Measurements from ENCODE around the gene GJA9. TPM values are rescaled to one million over a fixed set of nuclear protein-coding genes. Genes with fewer than 3 reads are reported as not detected.

Gene GJA9
- total RNA-seq, 1 experiment from 2014 or later = not detected

DNA sequence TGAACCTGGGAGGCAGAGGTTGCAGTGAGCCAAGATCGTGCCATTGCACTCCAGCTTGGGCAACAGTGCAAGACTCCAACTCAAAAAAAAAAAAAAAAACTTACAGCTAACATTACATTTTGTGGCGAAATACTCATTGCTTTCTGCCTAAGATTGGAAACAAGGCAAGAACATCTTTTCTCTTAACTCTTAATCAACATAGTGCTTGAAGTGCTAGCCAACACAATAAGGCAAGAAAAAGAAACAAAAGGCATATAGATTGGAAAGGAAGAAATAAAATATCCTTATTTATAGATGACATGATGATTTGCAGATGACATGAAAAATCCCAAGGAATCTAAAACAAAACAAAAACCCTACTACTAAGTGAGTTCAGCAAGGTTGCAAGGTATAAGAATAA, 24.6 kb upstream of the GJA9 start:
- H3K4me3 Mint-ChIP-seq (ENCODE audit: unreplicated experiment) = no peak overlapping the region
- no peaks in the 10 kb centered on the region for H3K27me3 Mint-ChIP-seq (ENCODE audit: insufficient read depth, unreplicated experiment)
- ChIA-PET CTCF (interaction anchor here (0.6 kb wide), 1 partner anchor 1415 kb away, joined by 3 read pairs; no protein-coding TSS in a partner anchor), POLR2A (no interaction called here)
- no TSS peak for BruUV-seq (replicated peaks)
- no peaks in the 10 kb centered on the region for H3K9me3 Mint-ChIP-seq (ENCODE audit: unreplicated experiment)
- no peak for DNase-seq (ENCODE audit: unreplicated experiment)
- no peak overlapping the region for H3K27ac Mint-ChIP-seq (ENCODE audit: low read depth, unreplicated experiment)
- intact Hi-C loops (cut with micrococcal nuclease) = no loop called here
- TF ChIP-seq, protein P1, sequence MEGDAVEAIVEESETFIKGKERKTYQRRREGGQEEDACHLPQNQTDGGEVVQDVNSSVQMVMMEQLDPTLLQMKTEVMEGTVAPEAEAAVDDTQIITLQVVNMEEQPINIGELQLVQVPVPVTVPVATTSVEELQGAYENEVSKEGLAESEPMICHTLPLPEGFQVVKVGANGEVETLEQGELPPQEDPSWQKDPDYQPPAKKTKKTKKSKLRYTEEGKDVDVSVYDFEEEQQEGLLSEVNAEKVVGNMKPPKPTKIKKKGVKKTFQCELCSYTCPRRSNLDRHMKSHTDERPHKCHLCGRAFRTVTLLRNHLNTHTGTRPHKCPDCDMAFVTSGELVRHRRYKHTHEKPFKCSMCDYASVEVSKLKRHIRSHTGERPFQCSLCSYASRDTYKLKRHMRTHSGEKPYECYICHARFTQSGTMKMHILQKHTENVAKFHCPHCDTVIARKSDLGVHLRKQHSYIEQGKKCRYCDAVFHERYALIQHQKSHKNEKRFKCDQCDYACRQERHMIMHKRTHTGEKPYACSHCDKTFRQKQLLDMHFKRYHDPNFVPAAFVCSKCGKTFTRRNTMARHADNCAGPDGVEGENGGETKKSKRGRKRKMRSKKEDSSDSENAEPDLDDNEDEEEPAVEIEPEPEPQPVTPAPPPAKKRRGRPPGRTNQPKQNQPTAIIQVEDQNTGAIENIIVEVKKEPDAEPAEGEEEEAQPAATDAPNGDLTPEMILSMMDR (IDR thresholded peaks at IDR 0.05; ENCODE audit: unreplicated experiment) = no peak
- no peaks in the 10 kb centered on the region for H3K4me1 Mint-ChIP-seq (ENCODE audit: insufficient read depth, unreplicated experiment)
- no peaks in the 10 kb centered on the region for H3K36me3 Mint-ChIP-seq (ENCODE audit: insufficient read depth, unreplicated experiment)

DNA sequence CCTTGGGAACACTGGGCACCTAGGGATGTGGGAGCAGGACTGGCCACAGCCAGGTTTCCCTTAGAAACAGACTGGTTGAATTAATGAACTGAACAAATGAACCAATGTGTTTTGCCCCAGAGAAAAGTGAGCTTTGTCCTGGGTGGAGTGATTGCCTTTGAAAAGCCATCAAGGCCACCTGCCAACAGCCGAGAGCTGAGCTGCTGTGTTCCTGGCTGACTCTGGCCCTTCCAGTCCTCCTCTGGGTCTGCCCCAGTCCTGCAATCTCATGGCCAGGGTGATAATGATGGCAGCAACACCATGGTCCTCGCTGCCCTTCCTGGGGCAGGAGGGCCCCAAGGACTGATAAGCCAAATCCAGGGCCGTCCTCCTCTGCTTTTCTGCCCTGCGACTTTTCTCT, 18.2 kb upstream of the GJA9 start:
- Mint-ChIP-seq H3K9me3 (ENCODE audit: unreplicated experiment) (no peaks in the 10 kb centered on the region), H3K27me3 (ENCODE audit: insufficient read depth, unreplicated experiment) (no peaks in the 10 kb centered on the region), H3K36me3 (ENCODE audit: insufficient read depth, unreplicated experiment) (no peaks in the 10 kb centered on the region), H3K4me3 (ENCODE audit: unreplicated experiment) (no peak overlapping the region), H3K27ac (ENCODE audit: low read depth, unreplicated experiment) (no peak overlapping the region), H3K4me1 (ENCODE audit: insufficient read depth, unreplicated experiment) (no peaks in the 10 kb centered on the region)
- intact Hi-C loops (cut with micrococcal nuclease) = no loop called here
- POLR2A ChIA-PET = no interaction called here
- no TSS peak for BruUV-seq (replicated peaks)
- TF ChIP-seq, protein P1 (IDR thresholded peaks at IDR 0.05; ENCODE audit: unreplicated experiment) = no peak
- DNase-seq (ENCODE audit: unreplicated experiment) = no peak
- CTCF ChIA-PET = interaction anchor here (0.8 kb wide), 1 partner anchor 132 kb away, joined by 3 read pairs; no protein-coding TSS in a partner anchor

DNA sequence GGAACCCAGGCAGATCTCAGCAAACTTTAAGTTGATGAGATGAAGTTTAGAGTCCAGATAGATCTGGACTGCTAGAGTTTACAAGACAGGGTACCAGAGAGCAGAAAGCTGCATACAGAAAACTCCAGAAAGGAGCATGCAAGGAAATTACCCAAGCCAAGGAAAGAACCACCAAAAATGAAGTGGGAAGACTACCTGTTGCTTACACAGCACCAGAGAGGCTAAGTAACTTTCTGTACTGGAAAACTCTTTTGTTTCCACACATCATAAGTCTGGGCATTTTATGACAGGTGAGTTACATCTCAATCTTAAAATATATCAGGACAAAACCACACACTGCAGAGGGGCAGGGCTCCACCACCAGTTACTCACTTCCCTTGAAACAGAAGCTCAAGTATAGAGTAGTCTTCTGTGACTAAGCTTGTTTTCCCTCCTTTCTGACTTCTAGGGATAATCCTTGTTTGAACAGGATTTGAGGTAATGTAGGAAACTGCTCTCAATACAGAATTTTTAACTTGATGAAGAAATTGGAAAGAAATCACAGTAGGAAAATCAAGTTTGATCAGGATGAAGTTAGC, 17.4 kb upstream of the GJA9 start:
- TF ChIP-seq, protein P1 (IDR thresholded peaks at IDR 0.05; ENCODE audit: unreplicated experiment) = no peak
- Mint-ChIP-seq H3K27ac (ENCODE audit: low read depth, unreplicated experiment) (no peak overlapping the region), H3K9me3 (ENCODE audit: unreplicated experiment) (no peaks in the 10 kb centered on the region), H3K4me3 (ENCODE audit: unreplicated experiment) (no peak overlapping the region), H3K36me3 (ENCODE audit: insufficient read depth, unreplicated experiment) (no peaks in the 10 kb centered on the region), H3K27me3 (ENCODE audit: insufficient read depth, unreplicated experiment) (no peaks in the 10 kb centered on the region), H3K4me1 (ENCODE audit: insufficient read depth, unreplicated experiment) (no peaks in the 10 kb centered on the region)
- intact Hi-C loops (cut with micrococcal nuclease) = no loop called here
- BruUV-seq (replicated peaks) = no TSS peak
- ChIA-PET CTCF (interaction anchor here (0.8 kb wide), 1 partner anchor 133 kb away, joined by 3 read pairs; no protein-coding TSS in a partner anchor), POLR2A (interaction anchor here (0.6 kb wide), 1 partner anchor 26 kb away, joined by 4 read pairs; no protein-coding TSS in a partner anchor)
- DNase-seq (ENCODE audit: unreplicated experiment) = no peak

DNA sequence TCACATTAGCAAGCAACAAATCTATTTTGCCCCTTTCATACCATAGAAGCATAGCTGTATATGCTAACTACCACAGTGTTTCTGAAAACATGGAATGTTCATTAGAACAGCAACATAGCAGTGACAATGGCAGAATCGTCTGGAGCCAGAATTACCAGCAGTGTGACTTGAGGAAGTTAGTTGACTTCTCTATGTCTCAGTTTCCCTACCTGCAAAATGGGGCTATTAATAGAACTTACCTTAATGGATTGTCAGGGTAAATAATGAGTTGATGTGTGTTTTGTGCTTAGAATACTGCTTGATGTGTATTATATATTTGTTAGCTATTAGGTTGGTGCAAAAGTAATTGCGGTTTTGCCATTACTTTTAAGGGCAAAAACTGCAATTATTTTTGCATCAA, 14.8 kb upstream of the GJA9 start:
- H3K9me3 Mint-ChIP-seq (ENCODE audit: unreplicated experiment) = no peaks in the 10 kb centered on the region
- no peaks in the 10 kb centered on the region for H3K27me3 Mint-ChIP-seq (ENCODE audit: insufficient read depth, unreplicated experiment)
- POLR2A ChIA-PET = no interaction called here
- CTCF ChIA-PET = interaction anchor here (0.6 to 1.2 kb wide), 3 partner anchors 22 to 195 kb away, joined by 3 to 5 read pairs (median 3); no protein-coding TSS in a partner anchor
- DNase-seq (ENCODE audit: unreplicated experiment) = no peak
- TF ChIP-seq, protein P1 (IDR thresholded peaks at IDR 0.05; ENCODE audit: unreplicated experiment) = no peak
- BruUV-seq (replicated peaks) = no TSS peak
- H3K36me3 Mint-ChIP-seq (ENCODE audit: insufficient read depth, unreplicated experiment) = no peaks in the 10 kb centered on the region
- intact Hi-C loops (cut with micrococcal nuclease) = no loop called here
- no peaks in the 10 kb centered on the region for H3K4me1 Mint-ChIP-seq (ENCODE audit: insufficient read depth, unreplicated experiment)
- H3K27ac Mint-ChIP-seq (ENCODE audit: low read depth, unreplicated experiment) = no peak overlapping the region
- no peak overlapping the region for H3K4me3 Mint-ChIP-seq (ENCODE audit: unreplicated experiment)
